GM18526 (cell line): ENCODE measurements around the gene MUC6.

Experiments used
- POLR2A ChIP-seq: IDR thresholded peaks from 3 replicates; pipeline ENCODE4 v1.6.1; 2011; ENCODE audit not compliant: insufficient read length; ENCODE audit errors: extremely low read depth

MUC6 gene, protein sequence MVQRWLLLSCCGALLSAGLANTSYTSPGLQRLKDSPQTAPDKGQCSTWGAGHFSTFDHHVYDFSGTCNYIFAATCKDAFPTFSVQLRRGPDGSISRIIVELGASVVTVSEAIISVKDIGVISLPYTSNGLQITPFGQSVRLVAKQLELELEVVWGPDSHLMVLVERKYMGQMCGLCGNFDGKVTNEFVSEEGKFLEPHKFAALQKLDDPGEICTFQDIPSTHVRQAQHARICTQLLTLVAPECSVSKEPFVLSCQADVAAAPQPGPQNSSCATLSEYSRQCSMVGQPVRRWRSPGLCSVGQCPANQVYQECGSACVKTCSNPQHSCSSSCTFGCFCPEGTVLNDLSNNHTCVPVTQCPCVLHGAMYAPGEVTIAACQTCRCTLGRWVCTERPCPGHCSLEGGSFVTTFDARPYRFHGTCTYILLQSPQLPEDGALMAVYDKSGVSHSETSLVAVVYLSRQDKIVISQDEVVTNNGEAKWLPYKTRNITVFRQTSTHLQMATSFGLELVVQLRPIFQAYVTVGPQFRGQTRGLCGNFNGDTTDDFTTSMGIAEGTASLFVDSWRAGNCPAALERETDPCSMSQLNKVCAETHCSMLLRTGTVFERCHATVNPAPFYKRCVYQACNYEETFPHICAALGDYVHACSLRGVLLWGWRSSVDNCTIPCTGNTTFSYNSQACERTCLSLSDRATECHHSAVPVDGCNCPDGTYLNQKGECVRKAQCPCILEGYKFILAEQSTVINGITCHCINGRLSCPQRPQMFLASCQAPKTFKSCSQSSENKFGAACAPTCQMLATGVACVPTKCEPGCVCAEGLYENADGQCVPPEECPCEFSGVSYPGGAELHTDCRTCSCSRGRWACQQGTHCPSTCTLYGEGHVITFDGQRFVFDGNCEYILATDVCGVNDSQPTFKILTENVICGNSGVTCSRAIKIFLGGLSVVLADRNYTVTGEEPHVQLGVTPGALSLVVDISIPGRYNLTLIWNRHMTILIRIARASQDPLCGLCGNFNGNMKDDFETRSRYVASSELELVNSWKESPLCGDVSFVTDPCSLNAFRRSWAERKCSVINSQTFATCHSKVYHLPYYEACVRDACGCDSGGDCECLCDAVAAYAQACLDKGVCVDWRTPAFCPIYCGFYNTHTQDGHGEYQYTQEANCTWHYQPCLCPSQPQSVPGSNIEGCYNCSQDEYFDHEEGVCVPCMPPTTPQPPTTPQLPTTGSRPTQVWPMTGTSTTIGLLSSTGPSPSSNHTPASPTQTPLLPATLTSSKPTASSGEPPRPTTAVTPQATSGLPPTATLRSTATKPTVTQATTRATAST (N-terminal part only)

DNA sequence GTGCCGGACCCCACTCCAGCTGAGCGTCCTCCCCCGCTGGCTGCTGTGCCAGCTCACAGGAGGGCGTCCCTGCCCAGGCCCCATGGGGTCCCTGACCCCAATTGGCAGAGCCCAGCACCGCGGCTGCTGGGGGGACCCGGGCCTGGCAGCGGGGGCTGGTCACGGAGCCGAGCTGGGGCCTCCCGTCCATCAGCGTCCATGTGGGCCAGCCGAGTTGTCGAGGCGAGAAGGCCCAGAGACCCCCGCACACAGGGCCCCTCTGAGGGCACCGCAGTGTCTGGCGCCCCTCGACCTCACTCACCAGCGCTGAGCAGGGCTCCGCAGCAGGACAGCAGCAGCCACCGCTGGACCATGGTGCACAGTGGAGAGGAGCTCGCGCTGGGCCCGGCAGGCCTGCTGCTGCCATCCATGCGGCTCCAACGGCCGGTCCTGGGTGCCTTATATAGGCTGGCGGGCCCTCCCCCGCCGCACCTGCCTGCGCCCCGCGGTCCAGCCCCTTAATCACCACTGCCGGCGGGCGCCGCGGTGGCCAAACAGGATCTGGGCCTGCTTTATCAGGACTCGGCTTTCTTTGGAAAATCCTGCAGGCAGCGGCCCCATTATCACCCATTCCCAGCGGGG lies at the start of gene MUC6:
Gene MUC6, minus strand, starts transcription at position 416 of the 621 bp plus-strand sequence. Its CDS starts 63 bp downstream, at position 353.
- no peak for TF ChIP-seq POLR2A

DNA sequence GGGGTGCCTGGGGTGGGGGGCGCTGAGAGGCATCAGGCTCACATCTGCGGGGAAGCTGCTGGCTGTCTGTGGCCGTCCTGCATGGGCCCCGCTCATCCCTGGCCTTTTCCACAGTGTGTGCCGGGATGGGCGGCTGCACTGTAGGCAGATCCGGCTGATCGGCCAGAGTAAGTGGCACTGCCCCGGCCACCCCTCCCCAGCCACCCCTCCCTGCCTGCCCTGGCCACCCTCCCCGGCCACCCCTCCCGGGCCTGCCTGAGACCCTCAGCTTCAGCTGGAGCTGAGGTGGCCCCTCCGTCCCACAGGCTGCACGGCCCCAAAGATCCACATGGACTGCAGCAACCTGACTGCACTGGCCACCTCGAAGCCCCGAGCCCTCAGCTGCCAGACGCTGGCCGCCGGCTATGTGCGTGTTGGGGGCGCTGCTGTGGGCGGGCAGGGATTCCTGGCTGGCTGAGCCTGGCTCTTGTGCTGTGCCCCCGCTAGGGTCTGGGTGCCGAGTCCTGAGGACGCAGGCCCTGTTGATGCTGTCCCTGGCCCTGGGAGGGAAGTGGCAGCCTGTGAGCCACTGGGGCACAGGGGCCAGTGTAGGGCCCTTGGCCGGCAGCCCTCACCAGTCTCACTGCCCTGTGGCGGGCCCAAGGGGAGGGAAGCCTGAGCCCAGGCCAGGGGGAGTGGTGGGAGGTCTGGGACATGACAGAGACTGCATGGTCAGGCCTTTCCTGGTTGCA lies 49.1 kb upstream of the MUC6 start:
- no peak for TF ChIP-seq POLR2A

DNA sequence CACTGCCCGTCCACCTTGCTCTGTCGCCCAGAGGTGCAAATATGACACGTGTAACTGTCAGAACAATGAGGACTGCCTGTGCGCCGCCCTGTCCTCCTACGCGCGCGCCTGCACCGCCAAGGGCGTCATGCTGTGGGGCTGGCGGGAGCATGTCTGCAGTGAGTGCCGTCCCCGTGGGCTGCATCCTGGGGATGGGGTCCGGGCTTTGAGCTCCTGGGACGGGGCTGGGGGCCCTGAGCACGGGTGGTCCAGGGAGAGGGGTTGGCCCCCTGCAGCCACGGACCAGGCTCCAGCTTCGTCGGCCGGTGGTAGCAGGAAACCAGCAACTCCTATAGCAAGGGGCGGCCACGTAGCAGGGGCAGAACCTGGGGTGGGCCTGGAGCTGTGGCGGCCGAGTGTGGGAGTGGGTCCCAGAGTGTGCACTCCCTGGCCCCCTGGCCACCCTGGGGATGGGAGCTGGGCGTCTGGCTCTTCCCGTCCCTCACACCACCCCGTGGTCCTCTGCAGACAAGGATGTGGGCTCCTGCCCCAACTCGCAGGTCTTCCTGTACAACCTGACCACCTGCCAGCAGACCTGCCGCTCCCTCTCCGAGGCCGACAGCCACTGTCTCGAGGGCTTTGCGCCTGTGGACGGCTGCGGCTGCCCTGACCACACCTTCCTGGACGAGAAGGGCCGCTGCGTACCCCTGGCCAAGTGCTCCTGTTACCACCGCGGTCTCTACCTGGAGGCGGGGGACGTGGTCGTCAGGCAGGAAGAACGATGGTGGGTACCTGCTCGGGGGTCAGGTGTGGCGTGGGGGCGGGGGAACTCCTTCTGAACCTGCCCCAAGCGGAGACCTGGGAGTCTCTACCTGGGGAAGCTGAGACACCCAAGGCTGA lies 48.3 kb upstream of the MUC6 start:
- no peak for TF ChIP-seq POLR2A

DNA sequence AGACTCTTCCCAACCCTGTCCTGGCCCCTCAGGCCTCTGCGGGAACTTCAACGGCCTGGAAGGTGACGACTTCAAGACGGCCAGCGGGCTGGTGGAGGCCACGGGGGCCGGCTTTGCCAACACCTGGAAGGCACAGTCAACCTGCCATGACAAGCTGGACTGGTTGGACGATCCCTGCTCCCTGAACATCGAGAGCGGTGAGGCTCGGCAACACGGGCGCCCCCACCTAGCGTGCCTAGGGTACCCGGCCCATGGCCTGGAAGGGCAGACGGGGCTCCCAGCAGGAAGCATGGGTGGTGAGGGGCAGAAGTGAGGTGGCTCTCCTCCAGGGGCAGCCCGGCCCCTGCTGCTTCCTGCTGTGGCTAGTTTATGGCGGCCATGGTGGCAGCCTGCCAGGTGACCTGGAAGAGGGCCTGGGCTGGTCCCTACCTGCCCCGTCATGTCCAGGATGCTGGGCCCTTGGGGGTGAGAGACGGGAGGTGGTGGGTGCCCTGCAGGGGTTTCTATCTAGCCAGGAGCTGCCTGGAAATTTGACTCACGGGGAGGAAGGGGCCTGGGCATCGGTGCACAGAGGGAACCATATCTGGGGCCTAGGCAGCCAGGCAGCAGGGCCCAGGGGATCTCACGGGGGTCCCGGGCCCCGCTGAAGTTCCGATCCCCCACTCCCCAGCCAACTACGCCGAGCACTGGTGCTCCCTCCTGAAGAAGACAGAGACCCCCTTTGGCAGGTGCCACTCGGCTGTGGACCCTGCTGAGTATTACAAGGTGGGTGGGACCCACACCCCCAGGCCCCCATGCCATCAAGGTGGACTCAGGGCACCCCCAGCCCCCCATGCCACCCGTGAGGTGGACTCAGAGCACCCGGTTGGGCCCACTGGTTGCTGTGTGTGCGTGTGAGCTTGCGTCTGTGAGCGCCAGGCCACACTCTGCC lies 47.4 kb upstream of the MUC6 start:
- no peak for TF ChIP-seq POLR2A

DNA sequence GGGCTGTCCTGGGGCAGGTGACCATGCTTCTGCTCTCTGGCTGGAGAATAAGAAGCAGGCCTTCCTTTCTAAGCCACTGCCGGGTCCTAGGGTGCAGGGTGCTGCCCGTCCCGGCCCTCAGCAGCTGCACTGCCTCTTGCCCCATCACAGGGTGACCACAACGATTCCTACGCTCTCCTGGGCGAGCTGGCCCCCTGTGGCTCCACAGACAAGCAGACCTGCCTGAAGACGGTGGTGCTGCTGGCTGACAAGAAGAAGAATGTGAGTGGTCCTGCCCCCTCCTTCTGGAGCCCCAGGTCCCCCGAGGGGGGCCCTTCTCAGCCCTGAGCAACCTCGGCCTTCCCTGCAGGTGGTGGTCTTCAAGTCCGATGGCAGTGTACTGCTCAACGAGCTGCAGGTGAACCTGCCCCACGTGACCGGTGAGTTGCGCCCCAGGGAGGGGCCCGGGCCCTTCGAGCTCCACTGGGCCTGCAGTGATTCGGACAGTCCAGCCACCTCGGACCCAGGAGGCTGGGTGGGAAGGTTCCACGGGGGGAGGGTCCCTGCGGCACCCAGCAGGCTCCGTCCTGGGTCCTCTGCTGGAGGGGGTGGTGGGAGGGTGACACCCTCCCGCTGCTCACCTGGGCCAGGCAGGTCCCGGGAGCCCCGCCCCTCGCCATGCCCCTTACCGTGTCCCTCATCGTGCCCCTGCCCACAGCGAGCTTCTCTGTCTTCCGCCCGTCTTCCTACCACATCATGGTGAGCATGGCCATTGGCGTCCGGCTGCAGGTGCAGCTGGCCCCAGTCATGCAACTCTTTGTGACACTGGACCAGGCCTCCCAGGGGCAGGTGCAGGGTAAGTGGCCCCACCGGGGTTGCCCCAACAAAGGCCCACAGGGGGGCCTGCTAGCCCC lies 46.5 kb upstream of the MUC6 start:
- TF ChIP-seq POLR2A = no peak

DNA sequence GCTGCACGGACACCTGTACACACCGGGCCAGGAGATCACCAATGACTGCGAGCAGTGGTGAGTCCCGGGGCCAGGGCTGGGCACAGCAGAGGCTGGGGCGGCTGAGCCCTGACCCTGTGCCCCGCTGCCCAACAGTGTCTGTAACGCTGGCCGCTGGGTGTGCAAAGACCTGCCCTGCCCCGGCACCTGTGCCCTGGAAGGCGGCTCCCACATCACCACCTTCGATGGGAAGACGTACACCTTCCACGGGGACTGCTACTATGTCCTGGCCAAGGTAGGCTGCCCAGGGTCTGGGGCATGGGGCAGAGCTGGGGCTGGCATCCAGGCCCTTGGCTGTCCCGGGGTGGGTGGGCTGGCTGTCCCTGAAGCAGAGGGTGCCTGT lies 45.8 kb upstream of the MUC6 start:
- TF ChIP-seq POLR2A = no peak

DNA sequence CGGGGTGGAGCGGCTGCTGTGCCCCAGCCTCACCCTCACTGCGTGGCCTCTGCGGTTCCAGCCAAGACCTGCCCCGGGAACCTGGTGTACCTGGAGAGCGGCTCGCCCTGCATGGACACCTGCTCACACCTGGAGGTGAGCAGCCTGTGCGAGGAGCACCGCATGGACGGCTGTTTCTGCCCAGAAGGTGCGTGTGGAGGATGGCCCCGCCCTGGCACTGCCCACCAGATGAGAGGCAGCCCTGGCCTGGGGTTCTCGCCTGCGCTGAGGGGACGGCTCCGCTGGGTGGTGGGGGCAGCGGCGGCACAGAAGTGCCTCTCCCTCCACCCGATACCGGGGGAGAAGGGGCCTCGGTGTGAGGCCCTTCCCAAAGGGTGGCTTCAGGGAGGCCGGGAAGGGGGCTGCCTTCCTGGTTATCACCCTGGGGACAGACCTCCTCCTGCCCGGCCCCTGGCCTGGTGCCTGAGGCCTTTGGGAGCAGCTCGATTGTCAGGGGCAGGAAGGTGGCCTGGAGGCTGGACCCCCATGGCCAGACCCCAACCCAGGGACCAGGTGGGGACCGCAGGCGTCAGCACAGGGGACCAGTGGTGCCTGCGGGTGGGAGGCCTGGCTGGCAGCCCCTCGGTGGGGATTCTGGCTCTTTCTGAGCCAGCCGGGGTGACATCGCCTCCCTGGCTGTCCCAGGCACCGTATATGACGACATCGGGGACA lies 45.2 kb upstream of the MUC6 start:
- no peak for TF ChIP-seq POLR2A

DNA sequence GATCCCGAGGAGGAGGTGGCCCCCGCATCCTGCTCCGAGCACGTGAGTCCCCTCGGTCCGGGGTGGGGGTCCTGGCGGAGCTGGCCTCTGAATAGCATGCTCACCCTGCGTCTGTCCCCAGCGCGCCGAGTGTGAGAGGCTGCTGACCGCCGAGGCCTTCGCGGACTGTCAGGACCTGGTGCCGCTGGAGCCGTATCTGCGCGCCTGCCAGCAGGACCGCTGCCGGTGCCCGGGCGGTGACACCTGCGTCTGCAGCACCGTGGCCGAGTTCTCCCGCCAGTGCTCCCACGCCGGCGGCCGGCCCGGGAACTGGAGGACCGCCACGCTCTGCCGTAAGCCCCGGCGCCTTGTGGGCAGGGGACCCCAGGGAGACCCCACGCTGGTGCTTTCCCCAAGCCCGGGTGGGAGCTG lies 41.7 kb upstream of the MUC6 start:
- no peak for TF ChIP-seq POLR2A

DNA sequence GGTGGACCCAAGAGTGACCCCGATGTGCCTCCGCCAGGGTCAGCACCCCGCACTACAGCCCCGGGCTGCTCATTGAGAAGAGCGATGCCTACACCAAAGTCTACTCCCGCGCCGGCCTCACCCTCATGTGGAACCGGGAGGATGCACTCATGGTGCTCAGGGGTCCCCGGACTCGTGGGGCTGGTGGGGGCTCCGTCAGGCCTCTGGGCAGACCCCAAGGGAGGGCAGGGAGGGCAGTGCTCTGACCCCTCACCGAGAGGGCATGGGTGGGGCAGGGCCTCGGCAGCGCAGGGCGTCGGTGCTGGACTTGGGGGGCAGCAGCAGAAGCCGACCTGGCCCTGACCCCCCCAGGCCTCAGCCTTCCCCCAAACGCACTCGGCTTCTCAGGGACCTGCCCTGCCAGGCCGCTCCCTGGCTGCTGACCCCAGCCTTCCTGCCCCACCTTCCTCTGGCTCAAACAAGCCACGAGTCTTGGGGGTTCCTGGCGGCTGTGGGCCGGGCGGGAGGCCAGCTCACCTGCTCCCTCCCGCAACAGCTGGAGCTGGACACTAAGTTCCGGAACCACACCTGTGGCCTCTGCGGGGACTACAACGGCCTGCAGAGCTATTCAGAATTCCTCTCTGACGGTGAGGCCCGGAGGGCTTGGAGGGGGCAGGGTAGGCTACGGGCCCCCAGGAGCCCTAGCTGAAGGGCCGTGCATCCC lies 41.0 kb upstream of the MUC6 start:
- TF ChIP-seq POLR2A = no peak

DNA sequence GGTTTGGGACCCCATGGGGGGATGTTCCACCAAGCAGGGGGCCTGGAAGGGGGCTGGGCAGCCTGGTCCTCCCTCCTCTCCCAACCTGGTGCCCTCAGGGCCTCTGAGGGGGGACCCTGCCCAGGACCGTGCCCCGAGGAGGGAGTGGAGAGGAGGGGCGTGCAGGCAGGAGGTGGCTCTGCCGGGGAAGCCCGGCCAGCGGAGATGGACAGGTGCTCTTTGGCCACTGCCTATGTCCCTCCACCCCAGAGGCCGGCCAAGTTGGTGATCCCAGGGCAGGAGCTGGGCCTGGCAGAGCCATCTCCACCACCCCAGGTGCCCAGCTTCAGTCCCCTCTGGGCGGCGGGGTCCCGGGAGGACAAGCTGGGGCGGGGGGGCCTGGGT lies 40.5 kb upstream of the MUC6 start:
- TF ChIP-seq POLR2A = no peak

DNA sequence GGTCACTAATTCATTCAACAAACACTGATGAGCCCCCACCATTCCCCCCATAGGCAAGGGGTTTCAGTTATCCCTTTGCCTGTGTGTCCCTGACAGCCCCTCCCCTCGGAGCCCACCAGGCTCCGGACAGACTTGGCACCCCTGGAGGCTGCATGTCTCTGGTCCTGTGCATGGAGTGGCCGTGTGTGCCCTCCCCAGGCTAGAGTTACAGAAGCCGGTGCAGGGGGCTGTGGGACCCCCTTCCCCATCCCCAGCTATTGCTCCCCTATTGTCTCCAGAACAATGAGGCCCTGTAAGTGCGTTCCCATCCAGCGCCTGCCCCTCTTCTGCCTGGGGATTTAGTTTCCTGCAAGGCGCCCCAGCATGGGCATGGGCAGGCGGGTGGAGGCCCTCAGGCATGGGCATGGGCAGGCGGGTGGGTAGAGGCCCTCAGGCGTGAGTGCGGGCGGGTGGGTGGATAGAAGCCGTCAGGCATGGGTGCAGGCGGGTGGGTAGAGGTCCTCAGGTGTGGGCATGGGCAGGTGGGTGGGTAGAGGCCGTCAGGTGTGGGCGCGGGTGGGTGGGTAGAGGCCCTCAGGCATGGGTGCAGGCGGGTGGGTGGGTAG lies 39.6 kb upstream of the MUC6 start:
- TF ChIP-seq POLR2A = no peak
